Gastroesophageal sphincter (tissue), 3 donors: ENCODE results near the gene EFNA2.

Source experiments
- POLR2A ChIP-seq, 2 donors: fragments of 450-650 bp; IDR thresholded peaks; one replicate each; pipeline ENCODE4 v1.6.1; 2017; ENCODE audit warnings: antibody characterized with exemption in 2 of 2, mild to moderate bottlenecking in 2 of 2, moderate library complexity in 1 of 2
- TF ChIP-seq, protein P1 (sequence below), 4 experiments: fragments of 200-600 bp in 2 of 4; fragments of 450-650 bp in 2 of 4; sonication (generic) in 1 of 4; IDR thresholded peaks; one replicate each; pipeline ENCODE4 v1.5.1; 2017 to 2019; ENCODE audit warnings: antibody characterized with exemption in 4 of 4, mild to moderate bottlenecking in 2 of 4, moderate library complexity in 2 of 4

DNA sequence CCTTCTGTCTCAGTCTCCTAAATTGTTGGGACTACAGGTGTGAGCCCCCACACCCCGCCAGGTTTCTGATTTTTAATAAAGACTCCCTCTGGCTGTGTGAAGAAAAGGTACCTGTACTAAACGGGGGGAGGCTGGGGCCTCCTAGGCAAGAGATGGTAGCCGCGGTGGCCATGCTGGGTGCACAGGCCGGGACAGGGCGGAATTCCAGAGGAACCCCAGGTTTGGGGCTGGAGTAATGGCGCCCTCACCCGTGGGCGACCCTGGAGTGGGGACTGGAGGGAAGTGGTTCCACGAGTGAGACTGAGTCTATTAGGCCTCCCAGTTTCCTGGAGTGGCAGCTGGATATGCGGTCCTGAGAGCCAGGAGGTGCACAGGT is 46.3 kb upstream of the EFNA2 start:
- no peak for TF ChIP-seq POLR2A (IDR thresholded peaks at IDR 0.05)
- TF ChIP-seq, protein P1, sequence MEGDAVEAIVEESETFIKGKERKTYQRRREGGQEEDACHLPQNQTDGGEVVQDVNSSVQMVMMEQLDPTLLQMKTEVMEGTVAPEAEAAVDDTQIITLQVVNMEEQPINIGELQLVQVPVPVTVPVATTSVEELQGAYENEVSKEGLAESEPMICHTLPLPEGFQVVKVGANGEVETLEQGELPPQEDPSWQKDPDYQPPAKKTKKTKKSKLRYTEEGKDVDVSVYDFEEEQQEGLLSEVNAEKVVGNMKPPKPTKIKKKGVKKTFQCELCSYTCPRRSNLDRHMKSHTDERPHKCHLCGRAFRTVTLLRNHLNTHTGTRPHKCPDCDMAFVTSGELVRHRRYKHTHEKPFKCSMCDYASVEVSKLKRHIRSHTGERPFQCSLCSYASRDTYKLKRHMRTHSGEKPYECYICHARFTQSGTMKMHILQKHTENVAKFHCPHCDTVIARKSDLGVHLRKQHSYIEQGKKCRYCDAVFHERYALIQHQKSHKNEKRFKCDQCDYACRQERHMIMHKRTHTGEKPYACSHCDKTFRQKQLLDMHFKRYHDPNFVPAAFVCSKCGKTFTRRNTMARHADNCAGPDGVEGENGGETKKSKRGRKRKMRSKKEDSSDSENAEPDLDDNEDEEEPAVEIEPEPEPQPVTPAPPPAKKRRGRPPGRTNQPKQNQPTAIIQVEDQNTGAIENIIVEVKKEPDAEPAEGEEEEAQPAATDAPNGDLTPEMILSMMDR (IDR thresholded peaks at IDR 0.05), result no peak
